ENCODE results near the gene PLEKHA4.

PLEKHA4 gene

GRCh38 chr19:48817585-48818124 lies 50.8 kb downstream of the PLEKHA4 start:
- Mint-ChIP-seq H3K27me3 (no peaks in the 10 kb centered on the region), H3K4me3 (no peak overlapping the region), H3K4me1 (peaks cover 7 to 8% of the 10 kb centered on the region in 2 donors), H3K27ac (no peak overlapping the region), H3K9me3 (no peaks in the 10 kb centered on the region), H3K36me3 (no peaks in the 10 kb centered on the region)
- ATAC-seq (replicated peaks) (no peak), DNase-seq (no peak)

- peak in 1 of 2 donors; percentile 32 for ATAC-seq (replicated peaks)
These were observed 52.4 kb downstream of the PLEKHA4 start for GRCh38 chr19:48815870-48816501.

GRCh38 chr19:48814895-48815294 lies 53.5 kb downstream of the PLEKHA4 start:
- H3K9me3 Mint-ChIP-seq: no peaks in the 10 kb centered on the region
- no peak for ATAC-seq (replicated peaks)
- no peaks in the 10 kb centered on the region for H3K36me3 Mint-ChIP-seq
- no peaks in the 10 kb centered on the region for H3K27me3 Mint-ChIP-seq
- no peak overlapping the region for H3K4me3 Mint-ChIP-seq
- no peak for DNase-seq
- H3K27ac Mint-ChIP-seq: no peak overlapping the region
- peaks cover 21 to 29% of the 10 kb centered on the region in 2 donors for H3K4me1 Mint-ChIP-seq

More at GRCh38 chr19:48815870-48816501, 52.4 kb downstream of the PLEKHA4 start:
- H3K4me3 Mint-ChIP-seq: no peak overlapping the region
- no peaks in the 10 kb centered on the region for H3K27me3 Mint-ChIP-seq
- H3K27ac Mint-ChIP-seq: no peak overlapping the region
- H3K4me1 Mint-ChIP-seq: peaks cover 14 to 18% of the 10 kb centered on the region in 2 donors
- H3K9me3 Mint-ChIP-seq: no peaks in the 10 kb centered on the region
- H3K36me3 Mint-ChIP-seq: no peaks in the 10 kb centered on the region
- no peak for DNase-seq

- H3K27me3 Mint-ChIP-seq: no peaks in the 10 kb centered on the region
- ATAC-seq (replicated peaks) (no peak), DNase-seq (no peak)
- peaks cover 0 to under 1% of the 10 kb centered on the region in 2 donors for H3K36me3 Mint-ChIP-seq
- H3K9me3 Mint-ChIP-seq: no peaks in the 10 kb centered on the region
- no peak overlapping the region for H3K27ac Mint-ChIP-seq
- H3K4me1 Mint-ChIP-seq: peaks cover 30 to 37% of the 10 kb centered on the region in 2 donors
- H3K4me3 Mint-ChIP-seq: no peak overlapping the region
These were observed 55.1 kb downstream of the PLEKHA4 start for GRCh38 chr19:48813123-48813913.

- peaks cover 37 to 47% of the 10 kb centered on the region in 2 donors for H3K4me1 Mint-ChIP-seq
- H3K9me3 Mint-ChIP-seq: no peaks in the 10 kb centered on the region
- no peaks in the 10 kb centered on the region for H3K27me3 Mint-ChIP-seq
- DNase-seq (peak; percentile 60), ATAC-seq (replicated peaks) (peak; percentile 63 to 76)
- peaks cover 3 to 10% of the 10 kb centered on the region in 2 donors for H3K36me3 Mint-ChIP-seq
- peak overlapping the region; percentile 88 to 96 for H3K4me3 Mint-ChIP-seq
- peak overlapping the region; percentile 72 for H3K27ac Mint-ChIP-seq
These were observed 56.1 kb downstream of the PLEKHA4 start for GRCh38 chr19:48812094-48812929.

GRCh38 chr19:48810151-48810550 lies 58.3 kb downstream of the PLEKHA4 start:
- peak overlapping the region; percentile 93 to 96 for H3K4me3 Mint-ChIP-seq
- ATAC-seq (replicated peaks) (no peak), DNase-seq (no peak)
- H3K9me3 Mint-ChIP-seq: no peaks in the 10 kb centered on the region
- H3K4me1 Mint-ChIP-seq: peaks cover 34 to 51% of the 10 kb centered on the region in 2 donors
- H3K36me3 Mint-ChIP-seq: peaks cover 10 to 24% of the 10 kb centered on the region in 2 donors
- H3K27ac Mint-ChIP-seq: peak overlapping the region; percentile 94
- no peaks in the 10 kb centered on the region for H3K27me3 Mint-ChIP-seq

- Mint-ChIP-seq H3K27ac (peak overlapping the region; percentile 3), H3K27me3 (no peaks in the 10 kb centered on the region), H3K4me1 (peaks cover 33 to 51% of the 10 kb centered on the region in 2 donors), H3K4me3 (no peak overlapping the region), H3K9me3 (no peaks in the 10 kb centered on the region), H3K36me3 (peaks cover 13 to 31% of the 10 kb centered on the region in 2 donors)
- no peak for ATAC-seq (replicated peaks)
- no peak for DNase-seq
These were observed 60.7 kb downstream of the PLEKHA4 start for GRCh38 chr19:48807590-48808308.

- DNase-seq: no peak
- no peak overlapping the region for H3K27ac Mint-ChIP-seq
- peak in 1 of 2 donors; percentile 33 for ATAC-seq (replicated peaks)
These were observed 61.4 kb downstream of the PLEKHA4 start for GRCh38 chr19:48806818-48807589.

GRCh38 chr19:48806518-48806817 lies 61.9 kb downstream of the PLEKHA4 start:
- no peak for DNase-seq
- H3K4me3 Mint-ChIP-seq: no peak overlapping the region
- peak in 1 of 2 donors; percentile 43 for ATAC-seq (replicated peaks)

More at GRCh38 chr19:48806818-48807589, 61.4 kb downstream of the PLEKHA4 start:
- no peak overlapping the region for H3K4me3 Mint-ChIP-seq
- H3K9me3 Mint-ChIP-seq: no peaks in the 10 kb centered on the region
- H3K36me3 Mint-ChIP-seq: peaks cover 13 to 31% of the 10 kb centered on the region in 2 donors
- H3K27me3 Mint-ChIP-seq: no peaks in the 10 kb centered on the region
- peaks cover 27 to 44% of the 10 kb centered on the region in 2 donors for H3K4me1 Mint-ChIP-seq

GRCh38 chr19:48805452-48805851 lies 63.0 kb downstream of the PLEKHA4 start:
- Mint-ChIP-seq H3K4me3 (no peak overlapping the region), H3K27me3 (no peaks in the 10 kb centered on the region), H3K4me1 (peaks cover 24 to 34% of the 10 kb centered on the region in 2 donors), H3K36me3 (peaks cover 14 to 31% of the 10 kb centered on the region in 2 donors), H3K27ac (no peak overlapping the region), H3K9me3 (no peaks in the 10 kb centered on the region)
- DNase-seq (no peak), ATAC-seq (replicated peaks) (no peak)

More at GRCh38 chr19:48806518-48806817, 61.9 kb downstream of the PLEKHA4 start:
- Mint-ChIP-seq H3K36me3 (peaks cover 13 to 31% of the 10 kb centered on the region in 2 donors), H3K27me3 (no peaks in the 10 kb centered on the region), H3K4me1 (peaks cover 27 to 42% of the 10 kb centered on the region in 2 donors), H3K27ac (no peak overlapping the region), H3K9me3 (no peaks in the 10 kb centered on the region)

- ATAC-seq (replicated peaks) (no peak), DNase-seq (no peak)
- H3K9me3 Mint-ChIP-seq: no peaks in the 10 kb centered on the region
- H3K4me3 Mint-ChIP-seq: no peak overlapping the region
- H3K27me3 Mint-ChIP-seq: no peaks in the 10 kb centered on the region
- no peak overlapping the region for H3K27ac Mint-ChIP-seq
- H3K4me1 Mint-ChIP-seq: peaks cover 17 to 25% of the 10 kb centered on the region in 2 donors
- H3K36me3 Mint-ChIP-seq: peaks cover 17 to 36% of the 10 kb centered on the region in 2 donors
These were observed 63.9 kb downstream of the PLEKHA4 start for GRCh38 chr19:48804496-48804895.

- Mint-ChIP-seq H3K27ac (no peak overlapping the region), H3K27me3 (no peaks in the 10 kb centered on the region), H3K9me3 (no peaks in the 10 kb centered on the region), H3K4me3 (no peak overlapping the region), H3K36me3 (peaks cover 16 to 40% of the 10 kb centered on the region in 2 donors), H3K4me1 (peaks cover 4 to 14% of the 10 kb centered on the region in 2 donors)
- ATAC-seq (replicated peaks): no peak
- no peak for DNase-seq
These were observed 65.8 kb downstream of the PLEKHA4 start for GRCh38 chr19:48802623-48803022.

Measured in stimulated activated naive B cell treated with anti-CD40 and anti-IgM and Interleukin-4, amounts not matched to agents 10 μg/mL and 1 μg/mL and 100 μg/mL, for 72 hours (primary cell).